Endothelial cell of umbilical vein (primary cell): ENCODE measurements around the gene NDUFS5. TPM values are rescaled to one million over a fixed set of nuclear protein-coding genes. Genes with fewer than 3 reads are reported as not detected.

Experiments used
- BruUV-seq: library from RNA; stranded (reverse); fragments of 400-500 nt; replicated peaks from 2 replicates; lab custom pipeline; 2021; lab: Mats Ljungman, UMichigan
- CTCF ChIA-PET: fragments of 300-600, 350-600 bp; sonication (Branson Sonifier 250); formaldehyde crosslinking; loops from one replicate; lab custom pipeline; 2021; ENCODE audit warnings: antibody characterized with exemption, inconsistent platforms; lab: Charles Lee
- POLR2A ChIA-PET: fragments of 300-600, 350-600 bp; sonication (Branson Sonifier 250); formaldehyde crosslinking; loops from one replicate; lab custom pipeline; 2021; ENCODE audit warnings: antibody characterized with exemption, inconsistent platforms; lab: Charles Lee
- DNase-seq: peaks from one replicate; pipeline ENCODE4 v3.0.0-alpha.2; 2011; ENCODE audit warnings: low read depth, low spot score
- FAIRE-seq: peaks from 2 replicates; lab custom pipeline; 2011; peaks lifted over from hg19 to GRCh38; lab: Jason Lieb, UNC
- H2AFZ ChIP-seq: 2 replicates; pipeline ENCODE4 v1.6.0; 2012; ENCODE audit warnings: low read depth, low read length, control low read depth, inconsistent platforms
- H3K27ac ChIP-seq: 2 replicates; pipeline ENCODE4 v1.5.1; 2011; ENCODE audit warnings: low read depth, mild to moderate bottlenecking, control low read depth, low read length, moderate library complexity; ENCODE audit not compliant: insufficient read depth
- H3K27me3 ChIP-seq, 2 experiments: 2 replicates each; pipeline versions ENCODE4 v1.6.0 to v1.6.1; 2011; ENCODE audit warnings: low read length in 2 of 2, mixed read lengths in 1 of 2; ENCODE audit not compliant: control insufficient read depth in 2 of 2, insufficient read depth in 2 of 2
- H3K36me3 ChIP-seq, 2 experiments: 2 replicates in 1 of 2; 3 replicates in 1 of 2; pipeline ENCODE4 v1.5.1; 2011; ENCODE audit warnings: low read length in 2 of 2, mild to moderate bottlenecking in 1 of 2, moderate library complexity in 1 of 2; ENCODE audit not compliant: control insufficient read depth in 2 of 2, insufficient read depth in 2 of 2; ENCODE audit errors: extremely low read depth in 1 of 2
- H3K4me1 ChIP-seq: 3 replicates; pipeline ENCODE4 v1.5.1; 2011; ENCODE audit warnings: mild to moderate bottlenecking, low read length; ENCODE audit not compliant: control insufficient read depth, insufficient read depth; ENCODE audit errors: extremely low read depth
- H3K4me2 ChIP-seq: 2 replicates; pipeline ENCODE4 v1.6.1; 2011; ENCODE audit warnings: low read length, control low read depth, mixed read lengths; ENCODE audit not compliant: insufficient read depth
- H3K4me3 ChIP-seq, 3 experiments: fragments of 200-600 bp in 1 of 3; sonication (generic), shearing (Covaris generic) in 1 of 3; replicated peaks in 1 of 3; 2 replicates each; pipeline ENCODE4 v1.5.1; 2011 to 2016; ENCODE audit warnings: control low read depth in 3 of 3, low read length in 3 of 3, mild to moderate bottlenecking in 2 of 3, inconsistent platforms in 1 of 3, low read depth in 1 of 3, moderate library complexity in 1 of 3; ENCODE audit not compliant: insufficient read depth in 1 of 3
- H3K79me2 ChIP-seq: 2 replicates; pipeline ENCODE4 v1.6.0; 2012; ENCODE audit warnings: low read length, inconsistent platforms; ENCODE audit not compliant: control insufficient read depth, insufficient read depth
- H3K9ac ChIP-seq: replicated peaks from 2 replicates; pipeline ENCODE3; 2011; ENCODE audit warnings: low read length, control low read depth; ENCODE audit not compliant: insufficient read depth; ENCODE audit errors: extremely low read depth
- H3K9me1 ChIP-seq: replicated peaks from 3 replicates; pipeline ENCODE4 v1.6.0; 2011; ENCODE audit warnings: mild to moderate bottlenecking, low read length; ENCODE audit not compliant: control insufficient read depth, insufficient read depth; ENCODE audit errors: extremely low read depth
- H3K9me3 ChIP-seq: replicated peaks from 2 replicates; pipeline ENCODE4 v1.5.1; 2012; ENCODE audit warnings: low read length, inconsistent platforms; ENCODE audit not compliant: control insufficient read depth, insufficient read depth
- H4K20me1 ChIP-seq: replicated peaks from 2 replicates; pipeline ENCODE3; 2011; ENCODE audit warnings: mild to moderate bottlenecking, low read length; ENCODE audit not compliant: control insufficient read depth, insufficient read depth; ENCODE audit errors: extremely low read depth
- EZH2 ChIP-seq: IDR thresholded peaks from 2 replicates; pipeline ENCODE4 v1.6.1; 2012; ENCODE audit warnings: borderline replicate concordance, low read depth, mild to moderate bottlenecking, moderate library complexity, low read length, inconsistent platforms; ENCODE audit not compliant: severe bottlenecking
- FOS ChIP-seq: IDR thresholded peaks from 2 replicates; pipeline ENCODE4 v1.6.1; 2011; ENCODE audit warnings: mild to moderate bottlenecking, low read length, moderate library complexity, borderline replicate concordance; ENCODE audit not compliant: insufficient read depth
- GATA2 ChIP-seq: IDR thresholded peaks from 2 replicates; pipeline ENCODE4 v1.7.0; 2011; ENCODE audit warnings: low read depth, mild to moderate bottlenecking, moderate library complexity, mixed read lengths, low read length; ENCODE audit not compliant: insufficient read length, insufficient read depth
- JUN ChIP-seq: IDR thresholded peaks from 2 replicates; pipeline ENCODE4 v1.6.1; 2011; ENCODE audit warnings: borderline replicate concordance, low read depth; ENCODE audit not compliant: insufficient read length, insufficient read depth
- MYC ChIP-seq: IDR thresholded peaks from one replicate; pipeline ENCODE4 v1.6.1; 2011; ENCODE audit warnings: mild to moderate bottlenecking, low read depth, low read length
- POLR2A ChIP-seq: IDR thresholded peaks from 2 replicates; pipeline ENCODE4 v1.6.1; 2012; ENCODE audit warnings: low read depth, mild to moderate bottlenecking, control low read depth, low read length
- POLR2AphosphoS5 ChIP-seq: IDR thresholded peaks from 2 replicates; pipeline ENCODE4 v1.6.1; 2012; ENCODE audit warnings: low read depth, mild to moderate bottlenecking, control low read depth, low read length, moderate library complexity; ENCODE audit not compliant: insufficient read depth
- dilution Hi-C: fragments of 300-500 bp; cut with MboI; formaldehyde crosslinking; loops from one replicate; pipeline ENCODE4 v1.15.0; 2019; ENCODE audit warnings: low sequenced_read_pairs; ENCODE audit not compliant: extremely low pct_ligation_motif_present
- intact Hi-C: fragments of 100-400 bp; cut with micrococcal nuclease; formaldehyde crosslinking; loops from one replicate; pipeline ENCODE4 v1.10.0; 2022
- polyA plus RNA-seq, 4 experiments: library from polyadenylated mRNA; depleted of rRNA in 3 of 4; stranded (reverse) in 3 of 4; unstranded in 1 of 4; fragments of >200 nt; gene quantifications; 2 replicates each; pipeline versions ENCODE4 v1.2.1 to v1.2.3, GENCODE V29; 2011 to 2012; ENCODE audit warnings: missing spikeins in 1 of 4
- total RNA-seq: library from RNA; stranded (reverse); gene quantifications from 2 replicates; pipeline ENCODE4 v1.2.3, GENCODE V29; 2021
- TF ChIP-seq, protein P1 (sequence below), 2 donors: IDR thresholded peaks; 1 replicate in 1 of 2; 2 replicates in 1 of 2; pipeline ENCODE4 v1.5.1; 2011; ENCODE audit warnings: low read length in 2 of 2, mild to moderate bottlenecking in 2 of 2, moderate library complexity in 2 of 2, control low read depth in 1 of 2, inconsistent platforms in 1 of 2, low read depth in 1 of 2; ENCODE audit not compliant: insufficient read depth in 1 of 2; ENCODE audit errors: extremely low read depth in 1 of 2
- TF ChIP-seq, protein P2 (sequence below): IDR thresholded peaks from 2 replicates; pipeline ENCODE4 v1.6.1; 2011; ENCODE audit not compliant: insufficient read depth, insufficient read length

The NDUFS5 gene
- total and polyA plus RNA-seq, 2 donors (not counting 3 experiments of a cell fraction or from before 2014, with no cell fraction given), result 327 to 710 TPM

DNA sequence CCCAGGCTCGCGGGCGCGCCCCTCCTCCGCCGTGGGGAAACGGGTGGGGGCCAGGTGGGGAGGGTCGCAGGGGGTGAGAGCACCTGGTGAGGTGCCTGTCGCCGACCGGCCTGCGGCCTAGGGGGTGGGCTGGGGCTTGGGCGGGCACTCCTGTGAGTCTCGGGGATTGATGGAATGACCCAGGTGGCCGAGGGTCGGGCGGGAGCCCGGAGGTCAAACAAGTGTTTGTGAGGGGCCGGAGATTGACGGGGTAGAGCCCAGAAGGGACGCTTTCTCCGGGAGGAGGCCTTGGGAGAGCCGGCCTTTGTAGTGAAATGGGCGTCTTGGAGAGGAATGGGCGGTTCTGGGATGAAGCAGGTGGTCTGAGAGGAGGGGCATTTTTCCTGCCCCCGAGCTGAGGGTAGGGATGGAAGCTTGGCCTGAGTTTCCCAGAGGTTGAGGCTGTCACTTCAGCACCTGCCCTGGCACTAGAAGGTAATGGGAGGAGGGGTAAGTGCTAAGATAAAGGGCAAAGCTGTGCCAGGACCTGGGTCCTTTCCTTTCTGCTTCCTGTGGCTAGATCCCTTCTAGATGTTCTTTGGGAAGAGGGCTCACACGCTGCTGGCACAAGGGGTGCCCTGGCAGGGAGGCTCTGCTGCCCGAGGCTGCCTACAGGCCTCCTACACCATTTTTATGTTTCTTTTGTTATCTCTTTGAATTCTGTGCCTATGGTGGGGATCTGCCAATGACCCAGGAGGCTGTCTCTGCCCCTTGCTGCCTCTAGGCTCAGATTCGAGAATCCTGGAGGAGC lies 56.1 kb downstream of the NDUFS5 start:
- BruUV-seq, result no TSS peak
- H2AFZ ChIP-seq, result peak overlapping the region; percentile 51
- POLR2A ChIA-PET, result interaction anchor here (0.6 kb wide), 1 partner anchor 13 kb away, joined by 12 read pairs; no protein-coding TSS in a partner anchor

More for the DNA sequence above, 56.1 kb downstream of the NDUFS5 start:
- no peak overlapping the region for H3K27ac ChIP-seq
- no peaks in the 10 kb centered on the region for H3K9me3 ChIP-seq
- H3K79me2 ChIP-seq, result no peaks in the 10 kb centered on the region
- FAIRE-seq (no peak), DNase-seq (no peak)
- no peak overlapping the region for H3K4me2 ChIP-seq
- TF ChIP-seq, protein P1, sequence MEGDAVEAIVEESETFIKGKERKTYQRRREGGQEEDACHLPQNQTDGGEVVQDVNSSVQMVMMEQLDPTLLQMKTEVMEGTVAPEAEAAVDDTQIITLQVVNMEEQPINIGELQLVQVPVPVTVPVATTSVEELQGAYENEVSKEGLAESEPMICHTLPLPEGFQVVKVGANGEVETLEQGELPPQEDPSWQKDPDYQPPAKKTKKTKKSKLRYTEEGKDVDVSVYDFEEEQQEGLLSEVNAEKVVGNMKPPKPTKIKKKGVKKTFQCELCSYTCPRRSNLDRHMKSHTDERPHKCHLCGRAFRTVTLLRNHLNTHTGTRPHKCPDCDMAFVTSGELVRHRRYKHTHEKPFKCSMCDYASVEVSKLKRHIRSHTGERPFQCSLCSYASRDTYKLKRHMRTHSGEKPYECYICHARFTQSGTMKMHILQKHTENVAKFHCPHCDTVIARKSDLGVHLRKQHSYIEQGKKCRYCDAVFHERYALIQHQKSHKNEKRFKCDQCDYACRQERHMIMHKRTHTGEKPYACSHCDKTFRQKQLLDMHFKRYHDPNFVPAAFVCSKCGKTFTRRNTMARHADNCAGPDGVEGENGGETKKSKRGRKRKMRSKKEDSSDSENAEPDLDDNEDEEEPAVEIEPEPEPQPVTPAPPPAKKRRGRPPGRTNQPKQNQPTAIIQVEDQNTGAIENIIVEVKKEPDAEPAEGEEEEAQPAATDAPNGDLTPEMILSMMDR (IDR thresholded peaks at IDR 0.05; ENCODE audit: extremely low read depth in 1 of 2, insufficient read depth in 1 of 2, low read depth in 1 of 2, low read length in 2 of 2), result no peak
- no peak for TF ChIP-seq MYC
- no peak for TF ChIP-seq POLR2AphosphoS5
- no peak for TF ChIP-seq JUN
- no peak for TF ChIP-seq FOS
- no peak for TF ChIP-seq POLR2A
- TF ChIP-seq, protein P2, sequence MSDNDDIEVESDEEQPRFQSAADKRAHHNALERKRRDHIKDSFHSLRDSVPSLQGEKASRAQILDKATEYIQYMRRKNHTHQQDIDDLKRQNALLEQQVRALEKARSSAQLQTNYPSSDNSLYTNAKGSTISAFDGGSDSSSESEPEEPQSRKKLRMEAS, result no peak
- no peak for TF ChIP-seq GATA2
- no peak for TF ChIP-seq EZH2
- dilution Hi-C loops, result no loop called here
- intact Hi-C loops, result no loop called here
- peak overlapping the region in 2 of 3 experiments; percentile 12 to 42 for H3K4me3 ChIP-seq
- H3K9me1 ChIP-seq, result no peaks in the 10 kb centered on the region
- H3K36me3 ChIP-seq, result no peaks in the 10 kb centered on the region
- no peaks in the 10 kb centered on the region for H3K4me1 ChIP-seq
- peaks cover 10 to 13% of the 10 kb centered on the region in 2 experiments for H3K27me3 ChIP-seq
- no peak overlapping the region for H3K9ac ChIP-seq
- CTCF ChIA-PET, result interaction anchor here (1.1 to 2.9 kb wide), 2 partner anchors 10 to 56 kb away, joined by 4 to 17 read pairs (median 11); partner anchors contain the start of gene NDUFS5
- H4K20me1 ChIP-seq, result no peaks in the 10 kb centered on the region
